Sigmoid colon (tissue), 7 donors: ENCODE measurements around the gene TECTB. TPM values are rescaled to one million over a fixed set of nuclear protein-coding genes. Genes with fewer than 3 reads are reported as not detected.

ENCODE experiments used
- DNase-seq: peaks from one replicate; pipeline ENCODE4 v3.0.0-alpha.2; 2019
- H3K27ac ChIP-seq, 4 donors: fragments of 200-600 bp; sonication (generic); one replicate each; pipeline ENCODE4 v1.5.1; 2016 to 2019; ENCODE audit warnings: mild to moderate bottlenecking in 1 of 4
- H3K27me3 ChIP-seq, 3 donors: fragments of 200-600 bp; sonication (generic); one replicate each; pipeline ENCODE4 v1.5.1; 2019; ENCODE audit warnings: mild to moderate bottlenecking in 1 of 3
- H3K36me3 ChIP-seq, 4 donors: fragments of 200-600 bp; sonication (generic); one replicate each; pipeline ENCODE4 v1.5.1; 2016 to 2019
- H3K4me1 ChIP-seq, 4 donors: fragments of 200-600 bp; sonication (generic); one replicate each; pipeline ENCODE4 v1.5.1; 2017 to 2019
- H3K4me3 ChIP-seq, 4 donors: fragments of 200-600 bp; sonication (generic); one replicate each; pipeline ENCODE4 v1.5.1; 2017 to 2019; ENCODE audit warnings: mild to moderate bottlenecking in 2 of 4, moderate library complexity in 1 of 4
- H3K9me3 ChIP-seq, 4 donors: fragments of 200-600 bp in 3 of 4; sonication (generic) in 3 of 4; one replicate each; pipeline versions ENCODE4 v1.5.1 to v1.6.1; 2013 to 2019
- EP300 ChIP-seq, 4 donors: sonication (generic); formaldehyde crosslinking; IDR thresholded peaks; one replicate each; pipeline ENCODE4 v1.6.1; 2017; ENCODE audit warnings: antibody characterized with exemption in 4 of 4
- POLR2A ChIP-seq, 2 donors: fragments of 450-650 bp; IDR thresholded peaks; one replicate each; pipeline ENCODE4 v1.6.1; 2016; ENCODE audit warnings: antibody characterized with exemption in 2 of 2, mild to moderate bottlenecking in 2 of 2, moderate library complexity in 2 of 2
- POLR2AphosphoS5 ChIP-seq, 4 donors: sonication (generic); formaldehyde crosslinking; IDR thresholded peaks; one replicate each; pipeline ENCODE4 v1.6.1; 2017; ENCODE audit warnings: antibody characterized with exemption in 4 of 4
- WGBS, 2 donors: extraction: QIAGEN DNeasy Blood & Tissue Kit; methylation state at CpG; one replicate each; pipeline ENCODE4 v1.1.7; 2013; 5-methylcytosine and 5-hydroxymethylcytosine counted together
- intact Hi-C: fragments of 100-400 bp; cut with DNase I; formaldehyde crosslinking; loops from one replicate; pipeline ENCODE4 v1.15.1; 2023
- polyA plus RNA-seq, 3 donors: library from polyadenylated mRNA; stranded (reverse); fragments of 200-250 nt; gene quantifications; one replicate each; pipeline ENCODE4 v1.2.3, GENCODE V29; 2013
- total RNA-seq, 4 donors: library from RNA; depleted of rRNA; stranded (reverse); fragments of >200 nt; gene quantifications; one replicate each; pipeline ENCODE4 v1.1.0, GENCODE V29; 2016
- TF ChIP-seq, protein P1 (sequence below), 4 experiments: fragments of 450-650 bp in 3 of 4; fragments of 200-600 bp in 1 of 4; IDR thresholded peaks; one replicate each; pipeline ENCODE4 v1.5.1; 2016 to 2019; ENCODE audit warnings: antibody characterized with exemption in 4 of 4, mild to moderate bottlenecking in 3 of 4, moderate library complexity in 2 of 4
- donor health status: healthy with polysubstance abuse.
- donor health status: Bipolar disorder and iron deficiency.
- donor health status: healthy.

The TECTB gene
- total and polyA plus RNA-seq, 7 donors, result not detected

DNA sequence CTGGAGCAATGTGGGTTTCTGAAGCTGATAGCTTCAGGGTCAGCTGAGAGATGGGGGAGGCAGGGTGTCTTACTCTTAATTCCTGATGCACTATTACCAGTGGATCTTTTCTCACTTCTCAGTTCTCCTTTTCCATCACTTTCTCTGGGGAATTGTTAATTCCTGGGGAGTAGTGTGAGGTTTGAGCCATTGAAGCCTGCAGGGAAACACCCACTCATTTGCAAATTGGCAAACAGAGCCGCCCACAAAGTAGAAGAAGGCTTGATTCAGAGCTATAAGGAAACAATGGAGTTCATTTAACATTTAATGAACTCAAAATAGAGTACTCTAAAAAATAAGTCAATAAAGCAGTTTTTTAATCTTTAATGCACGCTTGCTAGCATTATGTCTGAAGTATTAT, 4.3 kb upstream of the TECTB start:
- H3K4me1 ChIP-seq, result no peaks in the 10 kb centered on the region
- no peaks in the 10 kb centered on the region for H3K36me3 ChIP-seq
- intact Hi-C loops, result no loop called here
- no peak overlapping the region for H3K27ac ChIP-seq
- no peak overlapping the region for H3K4me3 ChIP-seq
- no peaks in the 10 kb centered on the region for H3K27me3 ChIP-seq
- 32 to 53% methylated on average over 2 of the region's 2 CpGs for WGBS, 2 donors
- TF ChIP-seq EP300 (IDR thresholded peaks at IDR 0.05), result no peak
- no peak for TF ChIP-seq POLR2AphosphoS5 (IDR thresholded peaks at IDR 0.05)
- no peak for TF ChIP-seq POLR2A (IDR thresholded peaks at IDR 0.05)
- H3K9me3 ChIP-seq, result no peaks in the 10 kb centered on the region
- no peak for DNase-seq

DNA sequence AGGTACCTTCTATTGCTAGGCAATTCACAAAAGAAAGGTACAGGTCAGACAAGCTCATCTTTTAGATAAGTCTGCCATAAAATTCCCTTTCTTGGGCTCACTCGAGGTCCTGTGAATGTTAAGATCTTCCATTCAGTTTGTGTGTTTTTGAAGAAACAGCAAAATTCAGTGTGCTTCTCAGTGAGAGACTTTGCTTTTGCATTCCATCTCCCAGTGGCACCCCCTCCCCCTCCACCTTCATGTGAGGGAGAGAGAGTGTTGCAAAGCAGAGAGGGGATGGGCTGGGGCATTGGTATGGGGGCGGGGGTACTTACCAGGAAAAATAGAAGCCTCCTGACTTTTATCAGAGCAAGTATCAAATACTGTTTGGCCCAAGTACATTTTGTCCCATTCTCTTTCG, 3.8 kb upstream of the TECTB start:
- Histone ChIP-seq H3K4me3 (no peak overlapping the region), H3K4me1 (no peaks in the 10 kb centered on the region), H3K27ac (no peak overlapping the region), H3K9me3 (no peaks in the 10 kb centered on the region), H3K27me3 (no peaks in the 10 kb centered on the region), H3K36me3 (no peaks in the 10 kb centered on the region)
- TF ChIP-seq, protein P1, sequence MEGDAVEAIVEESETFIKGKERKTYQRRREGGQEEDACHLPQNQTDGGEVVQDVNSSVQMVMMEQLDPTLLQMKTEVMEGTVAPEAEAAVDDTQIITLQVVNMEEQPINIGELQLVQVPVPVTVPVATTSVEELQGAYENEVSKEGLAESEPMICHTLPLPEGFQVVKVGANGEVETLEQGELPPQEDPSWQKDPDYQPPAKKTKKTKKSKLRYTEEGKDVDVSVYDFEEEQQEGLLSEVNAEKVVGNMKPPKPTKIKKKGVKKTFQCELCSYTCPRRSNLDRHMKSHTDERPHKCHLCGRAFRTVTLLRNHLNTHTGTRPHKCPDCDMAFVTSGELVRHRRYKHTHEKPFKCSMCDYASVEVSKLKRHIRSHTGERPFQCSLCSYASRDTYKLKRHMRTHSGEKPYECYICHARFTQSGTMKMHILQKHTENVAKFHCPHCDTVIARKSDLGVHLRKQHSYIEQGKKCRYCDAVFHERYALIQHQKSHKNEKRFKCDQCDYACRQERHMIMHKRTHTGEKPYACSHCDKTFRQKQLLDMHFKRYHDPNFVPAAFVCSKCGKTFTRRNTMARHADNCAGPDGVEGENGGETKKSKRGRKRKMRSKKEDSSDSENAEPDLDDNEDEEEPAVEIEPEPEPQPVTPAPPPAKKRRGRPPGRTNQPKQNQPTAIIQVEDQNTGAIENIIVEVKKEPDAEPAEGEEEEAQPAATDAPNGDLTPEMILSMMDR (IDR thresholded peaks at IDR 0.05), result no peak
- TF ChIP-seq POLR2AphosphoS5 (IDR thresholded peaks at IDR 0.05) (no peak), EP300 (IDR thresholded peaks at IDR 0.05) (no peak), POLR2A (IDR thresholded peaks at IDR 0.05) (no peak)
- no peak for DNase-seq
- WGBS, 2 donors, result 42 to 62% methylated on average over 3 of the region's 3 CpGs
- intact Hi-C loops, result no loop called here

DNA sequence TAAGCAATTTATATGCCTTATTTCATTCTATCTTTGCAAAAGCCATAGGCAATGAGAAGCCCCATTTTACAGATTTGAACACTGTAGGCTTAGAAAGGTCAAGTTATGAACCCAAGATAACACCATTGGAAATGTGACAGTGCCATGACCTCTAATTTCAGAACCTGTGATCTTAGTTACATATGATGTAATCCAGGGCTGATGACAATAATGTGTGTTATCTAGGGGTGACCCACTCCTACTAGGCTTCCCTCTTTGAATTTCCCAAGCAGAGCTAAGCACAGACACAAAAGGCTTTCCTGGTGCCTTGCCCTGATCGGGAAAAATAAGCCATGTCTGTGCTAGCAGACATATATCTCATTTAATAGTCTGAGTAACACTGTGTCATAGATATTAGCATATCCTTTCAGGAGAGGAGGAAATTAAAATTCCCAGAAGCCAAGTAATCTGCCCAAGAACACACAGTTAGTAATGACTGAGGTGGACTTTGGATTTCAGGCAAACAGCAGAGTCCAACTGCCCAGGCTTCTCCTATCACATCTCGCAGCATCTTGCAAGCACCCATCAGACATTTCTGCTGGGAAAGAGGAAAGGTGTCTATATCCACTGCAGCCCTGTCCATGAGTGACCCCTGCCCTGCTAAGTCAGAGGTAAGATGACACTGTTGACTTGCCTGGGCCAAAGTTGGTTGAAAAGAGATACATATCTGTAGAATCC, 2.8 kb upstream of the TECTB start:
- Histone ChIP-seq H3K4me1 (no peaks in the 10 kb centered on the region), H3K36me3 (no peaks in the 10 kb centered on the region), H3K27me3 (no peaks in the 10 kb centered on the region), H3K9me3 (no peaks in the 10 kb centered on the region), H3K4me3 (no peak overlapping the region), H3K27ac (no peak overlapping the region)
- intact Hi-C loops, result no loop called here
- 61 to 85% methylated on average over 2 of the region's 2 CpGs for WGBS, 2 donors
- DNase-seq, result no peak
- TF ChIP-seq EP300 (IDR thresholded peaks at IDR 0.05) (no peak), POLR2AphosphoS5 (IDR thresholded peaks at IDR 0.05) (no peak), POLR2A (IDR thresholded peaks at IDR 0.05) (no peak)
- TF ChIP-seq, protein P1 (IDR thresholded peaks at IDR 0.05), result no peak

DNA sequence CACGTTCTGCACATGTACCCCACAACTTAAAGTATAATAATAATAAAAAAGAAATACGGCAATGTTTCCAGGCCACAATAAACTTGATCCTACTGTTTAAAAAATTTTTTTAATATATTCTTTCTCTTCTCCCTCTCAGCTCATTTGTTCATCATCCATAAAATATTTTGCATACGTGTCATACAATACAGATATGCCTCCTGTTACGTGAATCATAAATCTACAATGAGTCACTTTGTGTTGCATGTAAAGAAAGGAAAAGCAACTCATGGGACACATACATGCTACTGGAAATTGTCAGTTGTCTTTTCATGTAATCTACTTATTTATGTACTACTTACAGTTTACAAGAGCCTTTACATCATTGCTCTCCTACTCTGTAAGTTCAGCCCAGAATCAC, 1.1 kb upstream of the TECTB start:
- 91 to 92% methylated on average over 4 of the region's 4 CpGs for WGBS, 2 donors
- Histone ChIP-seq H3K36me3 (no peaks in the 10 kb centered on the region), H3K4me1 (no peaks in the 10 kb centered on the region), H3K27me3 (no peaks in the 10 kb centered on the region), H3K9me3 (no peaks in the 10 kb centered on the region), H3K27ac (no peak overlapping the region), H3K4me3 (no peak overlapping the region)
- DNase-seq, result no peak
- TF ChIP-seq, protein P1 (IDR thresholded peaks at IDR 0.05), result no peak
- no peak for TF ChIP-seq POLR2A (IDR thresholded peaks at IDR 0.05)
- TF ChIP-seq POLR2AphosphoS5 (IDR thresholded peaks at IDR 0.05), result no peak
- TF ChIP-seq EP300 (IDR thresholded peaks at IDR 0.05), result no peak
- intact Hi-C loops, result no loop called here

DNA sequence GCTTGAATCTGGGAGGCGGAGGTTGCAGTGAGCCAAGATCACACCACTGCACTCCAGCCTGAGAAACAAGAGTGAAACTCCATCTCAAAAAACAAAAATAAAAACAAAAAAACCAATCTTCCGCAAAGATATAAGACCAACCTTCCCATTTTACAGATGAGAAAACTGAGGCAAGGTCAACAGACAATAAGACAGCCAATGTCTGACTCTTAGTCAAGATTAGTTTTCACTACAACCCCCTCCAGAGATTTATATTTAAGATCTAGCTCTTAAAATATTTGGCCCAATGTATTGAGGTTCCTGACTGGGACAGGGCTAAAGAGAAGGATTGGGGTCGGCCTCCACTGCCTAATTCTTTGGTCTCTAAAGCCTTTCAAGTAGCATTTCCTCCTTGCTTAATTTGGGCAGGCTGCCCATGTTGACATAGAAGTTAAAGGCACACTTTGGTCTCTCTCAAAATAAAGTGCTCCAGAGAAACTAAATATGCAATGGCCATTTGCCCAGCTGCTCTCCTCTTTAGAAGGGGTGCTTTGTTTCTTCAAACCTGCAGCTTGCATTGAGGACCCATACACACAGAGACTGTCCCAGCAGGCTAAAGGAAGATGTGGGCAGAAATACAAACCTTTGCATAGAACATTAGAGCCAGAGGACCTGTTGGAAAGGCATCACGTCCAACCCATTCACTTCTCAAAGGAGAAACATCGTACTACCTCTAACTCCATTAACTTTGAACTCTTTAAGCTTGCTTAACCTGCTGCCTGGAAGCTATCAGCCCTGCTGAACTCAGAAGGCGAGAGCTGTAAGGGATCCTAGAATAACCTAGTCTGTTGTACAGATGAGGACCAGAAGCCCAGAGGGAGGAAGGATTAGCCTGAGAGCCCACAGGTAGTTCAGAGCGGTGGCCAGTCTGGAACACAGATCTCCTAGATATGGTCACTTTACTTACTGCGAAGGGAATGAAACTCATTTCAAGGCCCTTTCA, 3.9 kb downstream of the TECTB start:
- Histone ChIP-seq H3K27me3 (no peaks in the 10 kb centered on the region), H3K36me3 (no peaks in the 10 kb centered on the region), H3K9me3 (no peaks in the 10 kb centered on the region), H3K4me1 (no peaks in the 10 kb centered on the region), H3K27ac (no peak overlapping the region), H3K4me3 (no peak overlapping the region)
- no peak for DNase-seq
- TF ChIP-seq POLR2A (IDR thresholded peaks at IDR 0.05) (no peak), POLR2AphosphoS5 (IDR thresholded peaks at IDR 0.05) (no peak), EP300 (IDR thresholded peaks at IDR 0.05) (no peak)
- TF ChIP-seq, protein P1 (IDR thresholded peaks at IDR 0.05), result no peak
- 62 to 76% methylated on average over 8 of the region's 8 CpGs for WGBS, 2 donors
- intact Hi-C loops, result no loop called here
